ENCODE measurements around the gene TNFRSF19. TPM values are rescaled to one million over a fixed set of nuclear protein-coding genes. Genes with fewer than 3 reads are reported as not detected.

Gene TNFRSF19
- total and polyA plus RNA-seq, 2 of the 4 experiments (the other 2 are of a cell fraction) = 18.6 to 26.3 TPM

DNA sequence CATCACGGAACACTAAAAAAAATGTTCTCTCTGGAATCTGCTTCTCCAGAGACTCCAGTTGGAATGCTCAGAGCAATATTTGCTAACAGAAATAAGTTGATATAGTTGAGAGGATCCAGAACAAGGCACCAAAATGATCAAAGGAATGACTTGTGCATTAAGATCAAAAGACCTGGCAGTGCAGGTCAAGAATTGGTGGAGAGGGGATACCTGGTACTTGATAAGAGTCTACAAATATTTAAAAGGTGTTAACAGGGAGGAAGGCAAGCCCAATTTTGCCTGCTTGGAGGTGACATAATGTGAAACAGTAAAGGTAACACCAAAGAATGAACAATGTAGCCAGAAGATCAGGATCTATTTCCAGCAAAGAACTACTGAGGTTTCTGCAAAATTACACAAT lies 20.0 kb upstream of the TNFRSF19 start:
- Histone ChIP-seq H3K9ac (ENCODE audit: low read depth, low read length) (no peak overlapping the region), H3K4ac (ENCODE audit: low read depth, low read length) (no peak overlapping the region), H3K4me3 (ENCODE audit: insufficient read depth, low read depth, low read length) (no peak overlapping the region), H3K18ac (ENCODE audit: low read depth, low read length) (no peak overlapping the region), H3K23ac (ENCODE audit: low read depth, low read length) (no peak overlapping the region), H3K56ac (ENCODE audit: extremely low read depth, insufficient read depth, low read length) (no peak overlapping the region), H3K9me1 (ENCODE audit: insufficient read depth, low read length) (no peaks in the 10 kb centered on the region), H2AFZ (replicated peaks; ENCODE audit: low read length, poor library complexity) (no peak overlapping the region), H3K27me3 (ENCODE audit: control insufficient read depth, insufficient read depth, low read length) (no peaks in the 10 kb centered on the region), H3K4me1 (ENCODE audit: control insufficient read depth, insufficient read depth, low read length) (peaks cover 6% of the 10 kb centered on the region), H4K5ac (ENCODE audit: low read depth, low read length) (no peak overlapping the region), H3K79me1 (ENCODE audit: low read depth in 1 of 2, low read length in 2 of 2) (no peaks in the 10 kb centered on the region), H2BK20ac (ENCODE audit: low read depth, low read length) (no peak overlapping the region), H2AK9ac (replicated peaks; ENCODE audit: low read depth, low read length, poor library complexity) (no peak overlapping the region), H2BK15ac (ENCODE audit: low read depth, low read length) (no peak overlapping the region), H4K91ac (ENCODE audit: insufficient read depth, low read depth, low read length) (no peak overlapping the region), H2BK120ac (ENCODE audit: low read depth, low read length) (no peak overlapping the region), H3K36me3 (ENCODE audit: control insufficient read depth, insufficient read depth, low read length) (no peaks in the 10 kb centered on the region), H2AK5ac (ENCODE audit: low read depth, low read length) (no peak overlapping the region), H4K20me1 (ENCODE audit: insufficient read depth, low read length) (no peaks in the 10 kb centered on the region), H3K14ac (replicated peaks; ENCODE audit: low read depth, low read length) (no peak overlapping the region), H3K4me2 (ENCODE audit: low read depth, low read length) (no peak overlapping the region), H3K27ac (ENCODE audit: insufficient read depth, low read length) (no peak overlapping the region), H2BK5ac (ENCODE audit: low read depth, low read length, poor library complexity, severe bottlenecking) (no peak overlapping the region), H4K8ac (ENCODE audit: low read depth in 2 of 2, low read length in 2 of 2) (no peak overlapping the region), H3K9me3 (ENCODE audit: control insufficient read depth, insufficient read depth, low read length) (peaks cover 5% of the 10 kb centered on the region; the same call in 1 of the 2 replicates)
- ChIA-PET CTCF (no interaction called here), POLR2A (ENCODE audit: unreplicated experiment) (no interaction called here)
- WGBS, 2 experiments (ENCODE audit: extremely low coverage in 2 of 2, insufficient read length in 1 of 2) = no CpG with 5 or more reads among the region's 1 CpG
- ATAC-seq (ENCODE audit: low read depth) = no peak
- dilution Hi-C loops (cut with HindIII; ENCODE audit: low sequenced_read_pairs, unreplicated experiment) (no loop called here), intact Hi-C loops (cut with micrococcal nuclease) (no loop called here), in situ Hi-C loops (cut with MboI; ENCODE audit: low sequenced_read_pairs) (no loop called here)
- no peak for DNase-seq
- BruUV-seq (replicated peaks) = no TSS peak
- no peak for TF ChIP-seq FOS (IDR thresholded peaks at IDR 0.05; ENCODE audit: low read depth, low read length)
- TF ChIP-seq BHLHE40 (IDR thresholded peaks at IDR 0.05; ENCODE audit: low read depth, low read length) = no peak
- no peak for TF ChIP-seq POLR2A (IDR thresholded peaks at IDR 0.05; ENCODE audit: low read depth, low read length)
- no peak for TF ChIP-seq SMC3 (IDR thresholded peaks at IDR 0.05; ENCODE audit: low read depth, low read length)
- TF ChIP-seq, protein P1, sequence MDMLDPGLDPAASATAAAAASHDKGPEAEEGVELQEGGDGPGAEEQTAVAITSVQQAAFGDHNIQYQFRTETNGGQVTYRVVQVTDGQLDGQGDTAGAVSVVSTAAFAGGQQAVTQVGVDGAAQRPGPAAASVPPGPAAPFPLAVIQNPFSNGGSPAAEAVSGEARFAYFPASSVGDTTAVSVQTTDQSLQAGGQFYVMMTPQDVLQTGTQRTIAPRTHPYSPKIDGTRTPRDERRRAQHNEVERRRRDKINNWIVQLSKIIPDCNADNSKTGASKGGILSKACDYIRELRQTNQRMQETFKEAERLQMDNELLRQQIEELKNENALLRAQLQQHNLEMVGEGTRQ (IDR thresholded peaks at IDR 0.05; ENCODE audit: low read depth, low read length) = no peak
- no peak for TF ChIP-seq NFE2L2 (IDR thresholded peaks at IDR 0.05; ENCODE audit: low read depth, low read length)
- TF ChIP-seq RFX5 (IDR thresholded peaks at IDR 0.05; ENCODE audit: low read depth, low read length) = no peak
- TF ChIP-seq RAD21 (IDR thresholded peaks at IDR 0.05; ENCODE audit: low read length) = no peak
- no peak for TF ChIP-seq MAFK (IDR thresholded peaks at IDR 0.05; ENCODE audit: low read depth, low read length)
- no peak for TF ChIP-seq CEBPB (IDR thresholded peaks at IDR 0.05; ENCODE audit: low read depth, low read length)
- no peak for TF ChIP-seq RCOR1 (IDR thresholded peaks at IDR 0.05; ENCODE audit: insufficient replicate concordance, low read length)

Measured in IMR-90 (cell line).